ENCODE measurements around the gene TLE3. TPM values are rescaled to one million over a fixed set of nuclear protein-coding genes. Genes with fewer than 3 reads are reported as not detected.

Gene TLE3
- total RNA-seq, 2 donors from 2014 or later: 65.4 to 85.1 TPM

DNA sequence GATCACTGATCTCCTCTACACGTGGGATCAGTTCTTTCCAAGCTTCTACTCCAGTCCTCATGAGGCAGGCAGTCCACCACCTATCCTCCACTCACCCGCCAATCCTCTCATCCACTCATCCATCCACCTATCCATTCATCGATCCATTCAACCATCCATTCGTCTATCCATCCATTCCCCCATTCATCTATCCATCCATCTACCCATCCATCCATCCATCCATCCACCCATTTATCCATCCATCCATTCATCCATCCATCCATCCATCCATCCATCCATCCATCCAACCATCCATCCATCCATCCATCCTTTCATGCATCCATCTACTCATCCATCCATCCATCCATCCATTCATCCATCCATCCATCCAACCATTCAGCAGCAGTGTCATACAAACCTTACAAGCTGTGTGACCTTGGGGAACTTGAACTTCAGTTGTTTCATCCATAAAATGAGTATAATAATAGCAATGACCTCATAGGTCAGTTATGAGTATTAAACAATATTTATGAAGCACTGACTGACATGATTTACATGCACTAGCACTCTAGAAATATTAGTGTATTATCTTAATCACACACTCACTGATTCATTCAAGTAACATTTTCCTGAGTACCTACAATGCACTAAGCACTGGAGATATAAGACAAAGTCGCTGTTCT lies 55.0 kb downstream of the TLE3 start:
- Histone ChIP-seq H3K4me1 (no peaks in the 10 kb centered on the region), H3K9ac (ENCODE audit: low read depth in 2 of 2, low read length in 2 of 2) (no peak overlapping the region), H3K27ac (no peak overlapping the region), H3K27me3 (no peaks in the 10 kb centered on the region), H3K9me3 (no peaks in the 10 kb centered on the region), H3K4me3 (no peak overlapping the region), H3K36me3 (no peaks in the 10 kb centered on the region)
- no peak for DNase-seq
- intact Hi-C loops (cut with DNase I): no loop called here
- TF ChIP-seq, protein P1, sequence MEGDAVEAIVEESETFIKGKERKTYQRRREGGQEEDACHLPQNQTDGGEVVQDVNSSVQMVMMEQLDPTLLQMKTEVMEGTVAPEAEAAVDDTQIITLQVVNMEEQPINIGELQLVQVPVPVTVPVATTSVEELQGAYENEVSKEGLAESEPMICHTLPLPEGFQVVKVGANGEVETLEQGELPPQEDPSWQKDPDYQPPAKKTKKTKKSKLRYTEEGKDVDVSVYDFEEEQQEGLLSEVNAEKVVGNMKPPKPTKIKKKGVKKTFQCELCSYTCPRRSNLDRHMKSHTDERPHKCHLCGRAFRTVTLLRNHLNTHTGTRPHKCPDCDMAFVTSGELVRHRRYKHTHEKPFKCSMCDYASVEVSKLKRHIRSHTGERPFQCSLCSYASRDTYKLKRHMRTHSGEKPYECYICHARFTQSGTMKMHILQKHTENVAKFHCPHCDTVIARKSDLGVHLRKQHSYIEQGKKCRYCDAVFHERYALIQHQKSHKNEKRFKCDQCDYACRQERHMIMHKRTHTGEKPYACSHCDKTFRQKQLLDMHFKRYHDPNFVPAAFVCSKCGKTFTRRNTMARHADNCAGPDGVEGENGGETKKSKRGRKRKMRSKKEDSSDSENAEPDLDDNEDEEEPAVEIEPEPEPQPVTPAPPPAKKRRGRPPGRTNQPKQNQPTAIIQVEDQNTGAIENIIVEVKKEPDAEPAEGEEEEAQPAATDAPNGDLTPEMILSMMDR (IDR thresholded peaks at IDR 0.05): no peak

DNA sequence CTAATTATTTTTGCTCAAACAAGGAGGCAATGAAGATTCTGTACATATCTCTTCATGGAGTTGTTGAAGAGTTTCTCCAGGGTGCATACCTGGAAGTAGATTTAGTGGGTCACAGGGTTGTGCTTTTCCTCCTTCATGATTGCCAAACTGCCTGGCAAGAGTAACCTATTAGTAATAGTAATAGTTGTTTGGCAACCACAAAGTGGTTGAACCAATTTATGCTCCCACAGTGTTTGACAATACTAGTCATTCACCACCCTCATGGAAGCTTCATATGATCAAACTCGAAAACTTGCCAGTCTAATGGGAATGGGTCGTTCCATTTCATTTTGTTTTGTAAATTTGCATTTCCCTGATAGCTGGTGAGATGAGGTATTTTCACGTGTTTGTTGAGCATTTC lies 57.8 kb downstream of the TLE3 start:
- intact Hi-C loops (cut with DNase I): no loop called here
- H3K27me3 ChIP-seq: no peaks in the 10 kb centered on the region
- no peaks in the 10 kb centered on the region for H3K9me3 ChIP-seq
- DNase-seq: no peak
- H3K9ac ChIP-seq (ENCODE audit: low read depth in 2 of 2, low read length in 2 of 2): no peak overlapping the region
- no peaks in the 10 kb centered on the region for H3K4me1 ChIP-seq
- no peak overlapping the region for H3K27ac ChIP-seq
- H3K4me3 ChIP-seq: no peak overlapping the region
- no peaks in the 10 kb centered on the region for H3K36me3 ChIP-seq
- TF ChIP-seq, protein P1 (IDR thresholded peaks at IDR 0.05): no peak

DNA sequence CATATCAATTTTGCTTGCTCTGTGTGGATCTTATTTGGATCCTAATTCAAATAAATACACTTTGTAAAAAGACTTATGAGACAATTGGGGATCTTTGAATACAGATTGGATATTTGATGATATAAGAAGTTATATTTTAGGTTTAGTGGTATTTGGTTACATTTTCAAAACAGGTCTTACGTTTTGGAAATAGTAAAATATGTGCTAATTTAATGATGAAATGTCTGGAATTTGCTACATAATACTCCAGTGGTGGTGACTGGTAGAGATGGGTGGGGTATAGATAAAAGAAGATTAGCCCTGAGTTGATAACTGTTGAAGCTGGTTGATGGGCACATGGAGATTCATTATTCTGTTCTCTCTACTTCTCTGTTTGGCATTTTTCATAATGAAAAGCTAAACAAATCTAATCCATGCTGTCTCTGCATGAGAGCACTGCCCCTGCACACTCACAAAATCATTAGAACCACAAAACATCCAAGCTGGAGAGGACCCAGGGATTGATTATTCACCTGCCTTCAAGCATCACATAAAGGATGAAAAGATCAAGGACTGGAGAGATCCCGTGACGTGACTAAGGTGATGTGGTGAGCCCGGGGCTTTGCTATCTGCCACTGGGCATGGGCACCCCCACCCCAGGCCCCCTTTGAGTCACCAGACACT lies 58.9 kb downstream of the TLE3 start:
- Histone ChIP-seq H3K4me3 (no peak overlapping the region), H3K4me1 (no peaks in the 10 kb centered on the region), H3K9ac (ENCODE audit: low read depth in 2 of 2, low read length in 2 of 2) (no peak overlapping the region), H3K36me3 (no peaks in the 10 kb centered on the region), H3K9me3 (no peaks in the 10 kb centered on the region), H3K27me3 (no peaks in the 10 kb centered on the region), H3K27ac (no peak overlapping the region)
- intact Hi-C loops (cut with DNase I): no loop called here
- DNase-seq: no peak
- TF ChIP-seq, protein P1 (IDR thresholded peaks at IDR 0.05): no peak

- TF ChIP-seq, protein P1 (IDR thresholded peaks at IDR 0.05): no peak
- DNase-seq: no peak
These were observed 60.5 kb downstream of the TLE3 start for GRCh38 chr15:70037292-70037640.

GRCh38 chr15:70036585-70037291 lies 61.0 kb downstream of the TLE3 start:
- Histone ChIP-seq H3K27ac (no peak overlapping the region), H3K4me1 (no peaks in the 10 kb centered on the region), H3K4me3 (no peak overlapping the region), H3K9me3 (no peaks in the 10 kb centered on the region), H3K27me3 (no peaks in the 10 kb centered on the region), H3K9ac (ENCODE audit: low read depth in 2 of 2, low read length in 2 of 2) (no peak overlapping the region), H3K36me3 (no peaks in the 10 kb centered on the region)
- no peak for DNase-seq
- TF ChIP-seq, protein P1 (IDR thresholded peaks at IDR 0.05): no peak
- intact Hi-C loops (cut with DNase I): no loop called here

More at GRCh38 chr15:70037292-70037640, 60.5 kb downstream of the TLE3 start:
- Histone ChIP-seq H3K4me1 (no peaks in the 10 kb centered on the region), H3K27ac (no peak overlapping the region), H3K36me3 (no peaks in the 10 kb centered on the region), H3K27me3 (no peaks in the 10 kb centered on the region), H3K9ac (ENCODE audit: low read depth in 2 of 2, low read length in 2 of 2) (no peak overlapping the region), H3K9me3 (no peaks in the 10 kb centered on the region), H3K4me3 (no peak overlapping the region)
- intact Hi-C loops (cut with DNase I): no loop called here
